IMR-90 (cell line): Measurements from ENCODE around the gene LPCAT4. TPM values are rescaled to one million over a fixed set of nuclear protein-coding genes. Genes with fewer than 3 reads are reported as not detected.

Experiments
- ATAC-seq: fragments of 200-7000 bp; cut with Tn5 transposase; 2 replicates; pipeline ENCODE4 v1.9.1; 2020; ENCODE audit warnings: low read depth, mild to moderate bottlenecking, moderate library complexity
- BruUV-seq: library from RNA; stranded (reverse); fragments of 400-500 nt; replicated peaks from 2 replicates; lab custom pipeline; 2021; lab: Mats Ljungman, UMichigan
- CTCF ChIA-PET: fragments of 300-600 bp; formaldehyde crosslinking; extraction: SDS; loops from one replicate; lab custom pipeline; 2021; ENCODE audit warnings: antibody characterized with exemption; lab: Yijun Ruan, JAX
- POLR2A ChIA-PET: fragments of 300-600 bp; sonication (Branson Sonifier 250); formaldehyde crosslinking; loops from one replicate; lab custom pipeline; 2022; ENCODE audit warnings: antibody characterized with exemption; ENCODE audit not compliant: unreplicated experiment; lab: Charles Lee
- DNase-seq: peaks from one replicate; pipeline ENCODE4 v3.0.0; 2013
- H2AFZ ChIP-seq: replicated peaks from 2 replicates; pipeline ENCODE3; 2013; ENCODE audit warnings: low read length, mild to moderate bottlenecking; ENCODE audit not compliant: poor library complexity
- H2AK5ac ChIP-seq: 2 replicates; pipeline ENCODE4 v1.6.1; 2013; ENCODE audit warnings: low read depth, low read length, inconsistent platforms
- H2AK9ac ChIP-seq: replicated peaks from 2 replicates; pipeline ENCODE3; 2013; ENCODE audit warnings: mild to moderate bottlenecking, low read depth, low read length, moderate library complexity; ENCODE audit not compliant: poor library complexity
- H2BK120ac ChIP-seq: 2 replicates; pipeline ENCODE4 v1.6.1; 2013; ENCODE audit warnings: low read depth, low read length, inconsistent platforms
- H2BK15ac ChIP-seq: 3 replicates; pipeline ENCODE4 v1.6.1; 2013; ENCODE audit warnings: low read depth, low read length, inconsistent platforms
- H2BK20ac ChIP-seq: 2 replicates; pipeline ENCODE4 v1.6.1; 2013; ENCODE audit warnings: low read depth, mild to moderate bottlenecking, inconsistent platforms, low read length, moderate library complexity
- H2BK5ac ChIP-seq: 2 replicates; pipeline ENCODE4 v1.6.1; 2013; ENCODE audit warnings: mild to moderate bottlenecking, low read depth, low read length, inconsistent platforms; ENCODE audit not compliant: poor library complexity, severe bottlenecking
- H3K14ac ChIP-seq: replicated peaks from 2 replicates; pipeline ENCODE4 v1.6.1; 2013; ENCODE audit warnings: low read depth, low read length, inconsistent platforms
- H3K18ac ChIP-seq: 2 replicates; pipeline ENCODE4 v1.6.1; 2013; ENCODE audit warnings: low read depth, low read length, control low read depth
- H3K23ac ChIP-seq: 2 replicates; pipeline ENCODE4 v1.6.1; 2013; ENCODE audit warnings: low read depth, low read length, inconsistent platforms
- H3K27ac ChIP-seq: 2 replicates; pipeline ENCODE4 v1.5.1; 2013; ENCODE audit warnings: mild to moderate bottlenecking, control low read depth, low read length; ENCODE audit not compliant: insufficient read depth
- H3K27me3 ChIP-seq: 2 replicates; pipeline ENCODE4 v1.6.1; 2013; ENCODE audit warnings: low read length; ENCODE audit not compliant: control insufficient read depth, insufficient read depth
- H3K36me3 ChIP-seq: 2 replicates; pipeline ENCODE4 v1.6.1; 2013; ENCODE audit warnings: low read length, mixed read lengths; ENCODE audit not compliant: control insufficient read depth, insufficient read depth
- H3K4ac ChIP-seq: 2 replicates; pipeline ENCODE4 v1.6.1; 2013; ENCODE audit warnings: low read depth, low read length, inconsistent platforms
- H3K4me1 ChIP-seq: 2 replicates; pipeline ENCODE4 v1.6.1; 2013; ENCODE audit warnings: low read length, mixed read lengths; ENCODE audit not compliant: control insufficient read depth, insufficient read depth
- H3K4me2 ChIP-seq: 2 replicates; pipeline ENCODE4 v1.6.1; 2013; ENCODE audit warnings: low read depth, mild to moderate bottlenecking, control low read depth, low read length, moderate library complexity
- H3K4me3 ChIP-seq: 2 replicates; pipeline ENCODE4 v1.5.1; 2013; ENCODE audit warnings: low read depth, mild to moderate bottlenecking, control low read depth, low read length, moderate library complexity; ENCODE audit not compliant: insufficient read depth
- H3K56ac ChIP-seq: 2 replicates; pipeline ENCODE4 v1.6.1; 2013; ENCODE audit warnings: low read length, inconsistent platforms; ENCODE audit not compliant: insufficient read depth; ENCODE audit errors: extremely low read depth
- H3K79me1 ChIP-seq, 2 experiments: 2 replicates each; pipeline ENCODE4 v1.6.1; 2013; ENCODE audit warnings: low read length in 2 of 2, inconsistent platforms in 1 of 2, low read depth in 1 of 2
- H3K9ac ChIP-seq: 2 replicates; pipeline ENCODE4 v1.6.1; 2013; ENCODE audit warnings: low read depth, low read length, control low read depth
- H3K9me1 ChIP-seq: 2 replicates; pipeline ENCODE4 v1.6.1; 2013; ENCODE audit warnings: low read length, inconsistent platforms; ENCODE audit not compliant: insufficient read depth
- H3K9me3 ChIP-seq: 2 replicates; pipeline ENCODE4 v1.6.1; 2013; ENCODE audit warnings: low read length; ENCODE audit not compliant: control insufficient read depth, insufficient read depth
- H4K20me1 ChIP-seq: 2 replicates; pipeline ENCODE4 v1.6.1; 2013; ENCODE audit warnings: low read length, inconsistent platforms; ENCODE audit not compliant: insufficient read depth
- H4K5ac ChIP-seq: 2 replicates; pipeline ENCODE4 v1.6.1; 2013; ENCODE audit warnings: mild to moderate bottlenecking, low read depth, low read length, control low read depth
- H4K8ac ChIP-seq, 2 experiments: 2 replicates each; pipeline ENCODE4 v1.6.1; 2013; ENCODE audit warnings: low read depth in 2 of 2, low read length in 2 of 2, control low read depth in 1 of 2, inconsistent platforms in 1 of 2
- H4K91ac ChIP-seq: 2 replicates; pipeline ENCODE4 v1.6.1; 2013; ENCODE audit warnings: low read depth, low read length, inconsistent platforms; ENCODE audit not compliant: insufficient read depth
- BHLHE40 ChIP-seq: fragments of 150-350 bp; IDR thresholded peaks from 2 replicates; pipeline ENCODE4 v1.6.1; 2016; ENCODE audit warnings: mild to moderate bottlenecking, low read depth, low read length
- CEBPB ChIP-seq: IDR thresholded peaks from 2 replicates; pipeline ENCODE4 v1.6.1; 2012; ENCODE audit warnings: low read depth, low read length, improper control_type of control experiment
- FOS ChIP-seq: fragments of 150-350 bp; IDR thresholded peaks from 2 replicates; pipeline ENCODE4 v1.6.1; 2016; ENCODE audit warnings: low read depth, low read length
- MAZ ChIP-seq: IDR thresholded peaks from 2 replicates; pipeline ENCODE4 v1.6.1; 2012; ENCODE audit warnings: low read depth, mild to moderate bottlenecking, low read length, improper control_type of control experiment, moderate library complexity, borderline replicate concordance
- MXI1 ChIP-seq: IDR thresholded peaks from 2 replicates; pipeline ENCODE4 v1.6.1; 2012; ENCODE audit warnings: low read depth, mild to moderate bottlenecking, low read length, moderate library complexity, borderline replicate concordance
- NFE2L2 ChIP-seq: fragments of 150-350 bp; IDR thresholded peaks from 2 replicates; pipeline ENCODE4 v1.6.1; 2016; ENCODE audit warnings: low read depth, mild to moderate bottlenecking, low read length
- POLR2A ChIP-seq: IDR thresholded peaks from 2 replicates; pipeline ENCODE4 v1.6.1; 2012; ENCODE audit warnings: mild to moderate bottlenecking, low read depth, low read length
- RAD21 ChIP-seq: IDR thresholded peaks from 2 replicates; pipeline ENCODE4 v1.6.1; 2012; ENCODE audit warnings: low read length, improper control_type of control experiment
- RFX5 ChIP-seq: IDR thresholded peaks from 2 replicates; pipeline ENCODE4 v1.8.0; 2012; ENCODE audit warnings: low read depth, mild to moderate bottlenecking, low read length, moderate library complexity
- SMC3 ChIP-seq: fragments of 150-350 bp; IDR thresholded peaks from 2 replicates; pipeline ENCODE4 v1.6.1; 2016; ENCODE audit warnings: low read depth, mild to moderate bottlenecking, antibody characterized with exemption, low read length, moderate library complexity
- WGBS, 2 experiments: methylation state at CpG; one replicate each; pipeline versions ENCODE4 v1.1.5 to v1.1.7; 2013; ENCODE audit warnings: missing lambda C conversion rate in 2 of 2; ENCODE audit not compliant: insufficient read length in 1 of 2; ENCODE audit errors: extremely low coverage in 2 of 2; 5-methylcytosine and 5-hydroxymethylcytosine counted together
- dilution Hi-C: fragments of 300-500 bp; cut with HindIII; formaldehyde crosslinking; loops from one replicate; pipeline ENCODE4 v1.14.3; 2018; ENCODE audit warnings: low sequenced_read_pairs; ENCODE audit not compliant: unreplicated experiment
- in situ Hi-C: fragments of 300-500 bp; cut with MboI; formaldehyde crosslinking; loops from 3 replicates; pipeline ENCODE4 v1.14.3; 2019; ENCODE audit warnings: low sequenced_read_pairs, inconsistent platforms, mixed read lengths
- intact Hi-C: fragments of 100-400 bp; cut with micrococcal nuclease; formaldehyde crosslinking; loops from 2 replicates; pipeline ENCODE4 v1.10.0; 2022
- polyA plus RNA-seq, 3 experiments: library from polyadenylated mRNA; depleted of rRNA; stranded (reverse); fragments of >200 nt; gene quantifications; 2 replicates each; pipeline ENCODE4 v1.2.3, GENCODE V29; 2012; ENCODE audit warnings: low replicate concordance in 1 of 3
- total RNA-seq: library from RNA; depleted of rRNA; stranded (reverse); fragments of >200 nt; gene quantifications from 2 replicates; pipeline ENCODE4 v1.2.3, GENCODE V29; 2012

Gene LPCAT4
- total and polyA plus RNA-seq, 2 of the 4 experiments (the other 2 are of a cell fraction), result 3.8 to 44.4 TPM

DNA sequence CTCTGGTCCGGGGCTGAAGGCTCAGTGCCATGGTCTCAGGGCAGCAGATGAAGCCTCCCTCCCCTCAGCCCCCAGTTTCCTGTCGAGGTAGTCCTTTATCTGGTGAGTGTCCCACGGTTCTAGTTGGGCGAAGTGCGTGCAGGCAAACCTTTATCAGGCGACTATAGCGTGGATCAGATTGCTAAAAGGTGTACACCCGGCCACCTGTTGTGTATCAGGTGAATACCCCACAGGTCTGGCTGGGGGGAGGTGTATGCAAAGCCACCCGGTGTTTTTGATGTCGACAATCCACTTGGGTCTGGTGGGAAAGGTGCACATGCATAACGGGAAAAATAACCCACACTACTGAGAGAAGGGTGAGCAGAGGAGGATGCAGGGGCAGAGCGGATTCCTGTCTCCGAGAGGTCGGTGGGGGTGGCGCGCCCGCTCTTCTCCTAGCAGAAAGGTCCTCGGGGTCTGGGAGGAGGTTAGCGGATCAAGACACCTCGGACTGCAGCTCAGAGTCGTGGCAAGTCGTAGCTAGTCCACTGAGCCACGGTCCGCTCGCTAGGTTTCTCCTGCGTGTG lies 29.9 kb downstream of the LPCAT4 start (continued):
- no peak for TF ChIP-seq NFE2L2

DNA sequence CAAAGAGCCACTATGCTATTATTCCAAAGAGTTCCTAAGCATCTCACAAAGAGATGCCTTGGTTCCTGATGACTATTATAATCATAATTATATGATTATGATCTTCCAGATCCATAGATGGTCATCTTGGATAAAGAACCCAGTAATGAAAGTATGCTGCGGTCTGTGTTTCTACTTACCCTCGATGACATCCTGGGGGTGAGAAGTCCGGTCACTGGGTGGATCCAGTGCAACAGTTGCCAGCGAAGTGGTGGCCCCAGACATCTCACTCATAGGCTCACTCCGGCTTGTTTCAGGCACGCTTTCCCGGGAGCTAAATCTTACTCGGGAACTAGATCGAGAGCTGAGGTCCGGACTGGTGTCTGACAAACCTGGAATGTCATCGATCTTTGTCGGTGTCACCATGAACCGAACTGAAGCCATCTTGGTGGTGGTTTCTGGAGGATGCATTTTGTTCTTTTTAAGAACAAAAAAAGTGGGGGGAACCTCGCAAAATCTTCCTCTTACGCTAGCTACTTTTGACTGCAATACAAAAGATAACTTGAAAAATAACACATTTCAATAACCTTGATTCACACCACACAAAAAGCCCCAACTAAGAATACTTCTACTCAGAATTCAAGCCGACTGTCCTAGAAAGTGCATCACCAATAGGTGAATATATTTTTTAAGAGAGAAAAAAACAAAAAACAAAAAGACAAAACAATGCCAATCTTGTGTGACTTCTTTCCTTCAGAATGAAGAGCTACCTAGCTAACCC lies 30.6 kb downstream of the LPCAT4 start:
- POLR2A ChIA-PET, result interaction anchor here (0.6 kb wide), 1 partner anchor 9 kb away, joined by 3 read pairs; no protein-coding TSS in a partner anchor
- peak overlapping the region; percentile 98 for H3K4me2 ChIP-seq
- no peak overlapping the region for H3K4ac ChIP-seq
- H3K4me1 ChIP-seq, result peaks cover 7% of the 10 kb centered on the region
- H2BK120ac ChIP-seq, result no peak overlapping the region
- no peak for DNase-seq
- no peaks in the 10 kb centered on the region for H3K9me1 ChIP-seq
- H4K5ac ChIP-seq, result peak overlapping the region; percentile 25; the same call in 1 of the 2 replicates
- intact Hi-C loops, result no loop called here
- no peak overlapping the region for H4K8ac ChIP-seq
- dilution Hi-C loops, result no loop called here
- 100% methylated on average over 4 of the region's 16 CpGs; no CpG with 5 or more reads in 1 of the 2 experiments for WGBS, 2 experiments
- no peak overlapping the region for H2BK5ac ChIP-seq
- H2AK5ac ChIP-seq, result no peak overlapping the region
- no peak overlapping the region for H3K27ac ChIP-seq
- H3K14ac ChIP-seq, result no peak overlapping the region
- no peak overlapping the region for H3K56ac ChIP-seq
- H3K36me3 ChIP-seq, result peaks cover 3% of the 10 kb centered on the region
- H3K23ac ChIP-seq, result peak overlapping the region; percentile 1; the same call in 1 of the 2 replicates
- no peak for ATAC-seq
- TF ChIP-seq BHLHE40 (no peak), NFE2L2 (no peak), POLR2A (no peak), RFX5 (no peak), RAD21 (no peak), FOS (no peak), MXI1 (no peak), CEBPB (no peak), SMC3 (no peak), MAZ (no peak)
- H4K91ac ChIP-seq, result no peak overlapping the region
- H3K4me3 ChIP-seq, result no peak overlapping the region; the same call in 1 of the 2 replicates
- H3K18ac ChIP-seq, result no peak overlapping the region
- no TSS peak for BruUV-seq
- H3K9me3 ChIP-seq, result no peaks in the 10 kb centered on the region
- no peaks in the 10 kb centered on the region for H4K20me1 ChIP-seq
- H3K9ac ChIP-seq, result peak overlapping the region; percentile 65; the same call in 1 of the 2 replicates
- H2BK20ac ChIP-seq, result no peak overlapping the region
- H2AFZ ChIP-seq, result peak overlapping the region; percentile 97
- CTCF ChIA-PET, result interaction anchor here (1.0 kb wide), 1 partner anchor 22 kb away, joined by 3 read pairs; no protein-coding TSS in a partner anchor
- in situ Hi-C loops, result no loop called here
- H3K79me1 ChIP-seq, result peaks cover 6 to 24% of the 10 kb centered on the region in 2 experiments
- no peak overlapping the region for H2BK15ac ChIP-seq
- H3K27me3 ChIP-seq, result no peaks in the 10 kb centered on the region
- no peak overlapping the region for H2AK9ac ChIP-seq
